ENCODE results near the gene RXRB.

Gene RXRB

GRCh38 chr6:33211136-33211535, 10.7 kb upstream of the RXRB start:
- no peak overlapping the region for H3K4me3 ChIP-seq (ENCODE audit: low read depth, low read length)
- TF ChIP-seq CTCF (IDR thresholded peaks at IDR 0.05; ENCODE audit: low read depth, low read length): no peak

GRCh38 chr6:33209856-33210255, 9.4 kb upstream of the RXRB start:
- no peak for TF ChIP-seq CTCF (IDR thresholded peaks at IDR 0.05; ENCODE audit: low read depth, low read length)
- no peak overlapping the region for H3K4me3 ChIP-seq (ENCODE audit: low read depth, low read length)

GRCh38 chr6:33208091-33208967, 7.9 kb upstream of the RXRB start, which contains the start of gene RING1:
Gene RING1 (plus strand): TSS chr6:33208500. CDS start chr6:33208823, 323 bp downstream.
- TF ChIP-seq CTCF (IDR thresholded peaks at IDR 0.05; ENCODE audit: low read depth, low read length): no peak

GRCh38 chr6:33207552-33208090, 7.2 kb upstream of the RXRB start:
- H3K4me3 ChIP-seq (ENCODE audit: low read depth, low read length): peak overlapping the region; percentile 84
- no peak for TF ChIP-seq CTCF (IDR thresholded peaks at IDR 0.05; ENCODE audit: low read depth, low read length)

More at GRCh38 chr6:33208091-33208967, 7.9 kb upstream of the RXRB start, which contains the start of gene RING1:
- peak within 1 kb of the TSS; percentile 84 for H3K4me3 ChIP-seq (ENCODE audit: low read depth, low read length)

- TF ChIP-seq CTCF (IDR thresholded peaks at IDR 0.05; ENCODE audit: low read depth, low read length): no peak
Observed at GRCh38 chr6:33206864-33207551, 6.5 kb upstream of the RXRB start.

GRCh38 chr6:33206027-33206863, 5.8 kb upstream of the RXRB start:
- H3K4me3 ChIP-seq (ENCODE audit: low read depth, low read length): no peak overlapping the region
- TF ChIP-seq CTCF (IDR thresholded peaks at IDR 0.05; ENCODE audit: low read depth, low read length): no peak

More at GRCh38 chr6:33206864-33207551, 6.5 kb upstream of the RXRB start:
- H3K4me3 ChIP-seq (ENCODE audit: low read depth, low read length): peak overlapping the region; percentile 84
